Measurements from ENCODE around the gene PMF1. TPM values are rescaled to one million over a fixed set of nuclear protein-coding genes. Genes with fewer than 3 reads are reported as not detected.

The PMF1 gene
- total and polyA plus RNA-seq, 2 experiments from 2014 or later, result 112 to 118 TPM

- TF ChIP-seq ZNF462 (CRISPR knock-in tag; IDR thresholded peaks at IDR 0.05) (no peak), EZH2 (IDR thresholded peaks at IDR 0.05; ENCODE audit: low read depth, unreplicated experiment) (no peak), EZH2phosphoT487 (IDR thresholded peaks at IDR 0.05; ENCODE audit: unreplicated experiment) (no peak), JUNB (IDR thresholded peaks at IDR 0.05; ENCODE audit: unreplicated experiment) (no peak), NANOG (IDR thresholded peaks at IDR 0.05; ENCODE audit: borderline replicate concordance) (no peak)
These were observed 15.7 kb downstream of the PMF1 start (continued) for GRCh38 chr1:156228501-156228900.

- Histone ChIP-seq H2AFZ (no peak overlapping the region), H3K9me2 (ENCODE audit: insufficient read depth) (no peaks in the 10 kb centered on the region), H4K20me1 (replicated peaks; ENCODE audit: insufficient read depth) (no peaks in the 10 kb centered on the region), H3K4me1 (ENCODE audit: insufficient read depth) (no peaks in the 10 kb centered on the region), H3K4me2 (no peak overlapping the region), H3K4me3 (no peak overlapping the region), H3F3A (replicated peaks; ENCODE audit: low read depth) (peaks cover 18% of the 10 kb centered on the region), H3K36me3 (ENCODE audit: insufficient read depth) (peaks cover 11% of the 10 kb centered on the region; the same call in 1 of the 2 replicates), H3K27ac (ENCODE audit: low read depth) (peak overlapping the region; percentile 47), H3K27me3 (ENCODE audit: insufficient read depth) (no peaks in the 10 kb centered on the region), H3K79me2 (replicated peaks; ENCODE audit: insufficient read depth) (0 out of 2 replicates have a peak, but pooled peaks cover 5% of the 10 kb centered on the region)
- H3K9me3 Mint-ChIP-seq, result no peaks in the 10 kb centered on the region
- peaks cover 6% of the 10 kb centered on the region for H3K27me3 Mint-ChIP-seq (ENCODE audit: insufficient read depth, low read depth, poor library complexity)
- peaks cover 35% of the 10 kb centered on the region for H3K36me3 Mint-ChIP-seq (ENCODE audit: low read depth)
- no peak overlapping the region for H3K27ac Mint-ChIP-seq
- peaks cover 4% of the 10 kb centered on the region; the same call in 2 of the 3 replicates for H3K4me1 Mint-ChIP-seq
- H3K4me3 Mint-ChIP-seq, result no peak overlapping the region
- ATAC-seq (no peak), DNase-seq (ENCODE audit: low spot score) (no peak)
- TF ChIP-seq CTCF (conservative IDR thresholded peaks at IDR 0.05; ENCODE audit: low read depth in 2 of 2) (no peak), EZH2phosphoT487 (IDR thresholded peaks at IDR 0.05; ENCODE audit: unreplicated experiment) (no peak), CREB1 (CRISPR knock-in tag; IDR thresholded peaks at IDR 0.05; ENCODE audit: low read depth) (no peak), EZH2 (IDR thresholded peaks at IDR 0.05; ENCODE audit: low read depth, unreplicated experiment) (no peak), ETS1 (IDR thresholded peaks at IDR 0.05) (no peak), ZNF331 (CRISPR knock-in tag; IDR thresholded peaks at IDR 0.05; ENCODE audit: low read depth) (no peak), NANOG (IDR thresholded peaks at IDR 0.05; ENCODE audit: borderline replicate concordance) (no peak)
These were observed 17.1 kb downstream of the PMF1 start for GRCh38 chr1:156229809-156230472.
